Activated gamma-delta T cell (primary cell): Measurements from ENCODE around the gene KRT33B.
"Not testable (repeated sequence)": the region's sequence is repeated elsewhere in the genome, so short reads cannot be mapped to it uniquely, and the experiment has no call there.

Source experiments
- DNase-seq: peaks from one replicate; lab custom pipeline; 2025; lab: John Stamatoyannopoulos, UW
- total RNA-seq, 2 donors: gene quantifications; one replicate each; lab custom pipeline; 2026; lab: John Stamatoyannopoulos, UW

The KRT33B gene
- 0 reads per million in 2 donors for total RNA-seq

- DNase-seq = no peak
Observed at GRCh38 chr17:41369713-41370112, at the start of gene KRT33B. Gene KRT33B, minus strand, starts transcription at chr17:41369813. Its CDS starts 63 bp downstream, at chr17:41369750.

GRCh38 chr17:41418116-41418860 is 48.7 kb upstream of the KRT33B start:
- DNase-seq = no peak

GRCh38 chr17:41417576-41418015 is 48.0 kb upstream of the KRT33B start:
- DNase-seq = no peak

- DNase-seq = no peak
Observed at GRCh38 chr17:41417127-41417526, 47.5 kb upstream of the KRT33B start.

GRCh38 chr17:41416479-41416878 is 46.9 kb upstream of the KRT33B start:
- no peak for DNase-seq

- DNase-seq = no peak
Observed at GRCh38 chr17:41415833-41416335, 46.3 kb upstream of the KRT33B start.

- no peak for DNase-seq
Observed at GRCh38 chr17:41415411-41415810, 45.8 kb upstream of the KRT33B start.

- DNase-seq = no peak
Observed at GRCh38 chr17:41413982-41414381, 44.4 kb upstream of the KRT33B start.

GRCh38 chr17:41413353-41413957 is 43.8 kb upstream of the KRT33B start:
- no peak for DNase-seq

- no peak for DNase-seq
Observed at GRCh38 chr17:41411072-41411840, 41.6 kb upstream of the KRT33B start.

GRCh38 chr17:41407226-41407625 is 37.6 kb upstream of the KRT33B start:
- no peak for DNase-seq

- DNase-seq = no peak
Observed at GRCh38 chr17:41406205-41406604, 36.6 kb upstream of the KRT33B start.

GRCh38 chr17:41404024-41404671 is 34.5 kb upstream of the KRT33B start:
- no peak for DNase-seq

- DNase-seq = no peak
Observed at GRCh38 chr17:41403404-41404023, 33.9 kb upstream of the KRT33B start.

GRCh38 chr17:41402161-41402560 is 32.5 kb upstream of the KRT33B start:
- no peak for DNase-seq

- DNase-seq = no peak
Observed at GRCh38 chr17:41396996-41397660, 27.5 kb upstream of the KRT33B start, which contains the start of gene KRT31. Gene KRT31, minus strand, starts transcription at chr17:41397608. Its CDS starts 69 bp downstream, at chr17:41397539.

- no peak for DNase-seq
Observed at GRCh38 chr17:41396340-41396739, 26.7 kb upstream of the KRT33B start.

- no peak for DNase-seq
Observed at GRCh38 chr17:41395611-41396010, 26.0 kb upstream of the KRT33B start.

GRCh38 chr17:41395044-41395443 is 25.4 kb upstream of the KRT33B start:
- DNase-seq = not testable (repeated sequence)

- DNase-seq = no peak
Observed at GRCh38 chr17:41394254-41394996, 24.8 kb upstream of the KRT33B start.
